ENCODE results near the gene PCSK2. TPM values are rescaled to one million over a fixed set of nuclear protein-coding genes. Genes with fewer than 3 reads are reported as not detected.

Gene PCSK2
- total RNA-seq, 1 experiment from 2014 or later, result not detected

GRCh38 chr20:17229256-17229655 lies 2.4 kb downstream of the PCSK2 start:
- no TSS peak for BruUV-seq (replicated peaks)
- Mint-ChIP-seq H3K27me3 (ENCODE audit: unreplicated experiment) (peaks cover 30% of the 10 kb centered on the region), H3K4me3 (ENCODE audit: low read depth, unreplicated experiment) (no peak overlapping the region), H3K27ac (ENCODE audit: unreplicated experiment) (no peak overlapping the region), H3K4me1 (ENCODE audit: low read depth, unreplicated experiment) (no peaks in the 10 kb centered on the region), H3K36me3 (ENCODE audit: insufficient read depth, unreplicated experiment) (no peaks in the 10 kb centered on the region), H3K9me3 (ENCODE audit: low read depth, unreplicated experiment) (no peaks in the 10 kb centered on the region)
- intact Hi-C loops (cut with micrococcal nuclease; ENCODE audit: unreplicated experiment), result no loop called here
- no peak for DNase-seq
- CTCF ChIA-PET, result no interaction called here
- TF ChIP-seq CTCF (IDR thresholded peaks at IDR 0.05; ENCODE audit: unreplicated experiment), result no peak

GRCh38 chr20:17233626-17234025 lies 6.8 kb downstream of the PCSK2 start:
- BruUV-seq (replicated peaks), result no TSS peak

GRCh38 chr20:17236766-17237165 lies 9.9 kb downstream of the PCSK2 start:
- intact Hi-C loops (cut with micrococcal nuclease; ENCODE audit: unreplicated experiment), result no loop called here
- peaks cover 18% of the 10 kb centered on the region for H3K27me3 Mint-ChIP-seq (ENCODE audit: unreplicated experiment)
- TF ChIP-seq CTCF (IDR thresholded peaks at IDR 0.05; ENCODE audit: unreplicated experiment), result no peak
- no peak overlapping the region for H3K27ac Mint-ChIP-seq (ENCODE audit: unreplicated experiment)
- H3K4me3 Mint-ChIP-seq (ENCODE audit: low read depth, unreplicated experiment), result no peak overlapping the region
- DNase-seq, result no peak
- H3K4me1 Mint-ChIP-seq (ENCODE audit: low read depth, unreplicated experiment), result no peaks in the 10 kb centered on the region
- H3K9me3 Mint-ChIP-seq (ENCODE audit: low read depth, unreplicated experiment), result no peaks in the 10 kb centered on the region
- CTCF ChIA-PET, result no interaction called here
- no peaks in the 10 kb centered on the region for H3K36me3 Mint-ChIP-seq (ENCODE audit: insufficient read depth, unreplicated experiment)
- BruUV-seq (replicated peaks), result no TSS peak

More at GRCh38 chr20:17233626-17234025, 6.8 kb downstream of the PCSK2 start:
- TF ChIP-seq CTCF (IDR thresholded peaks at IDR 0.05; ENCODE audit: unreplicated experiment), result no peak
- Mint-ChIP-seq H3K4me3 (ENCODE audit: low read depth, unreplicated experiment) (no peak overlapping the region), H3K27ac (ENCODE audit: unreplicated experiment) (no peak overlapping the region), H3K36me3 (ENCODE audit: insufficient read depth, unreplicated experiment) (no peaks in the 10 kb centered on the region), H3K27me3 (ENCODE audit: unreplicated experiment) (peaks cover 34% of the 10 kb centered on the region), H3K9me3 (ENCODE audit: low read depth, unreplicated experiment) (no peaks in the 10 kb centered on the region), H3K4me1 (ENCODE audit: low read depth, unreplicated experiment) (no peaks in the 10 kb centered on the region)
- no peak for DNase-seq
- CTCF ChIA-PET, result no interaction called here
- intact Hi-C loops (cut with micrococcal nuclease; ENCODE audit: unreplicated experiment), result no loop called here

GRCh38 chr20:17248224-17248623 lies 21.4 kb downstream of the PCSK2 start:
- H3K27ac Mint-ChIP-seq (ENCODE audit: unreplicated experiment), result no peak overlapping the region
- H3K36me3 Mint-ChIP-seq (ENCODE audit: insufficient read depth, unreplicated experiment), result no peaks in the 10 kb centered on the region
- peaks cover 26% of the 10 kb centered on the region for H3K27me3 Mint-ChIP-seq (ENCODE audit: unreplicated experiment)
- CTCF ChIA-PET, result no interaction called here
- no TSS peak for BruUV-seq (replicated peaks)
- no peaks in the 10 kb centered on the region for H3K4me1 Mint-ChIP-seq (ENCODE audit: low read depth, unreplicated experiment)
- no peaks in the 10 kb centered on the region for H3K9me3 Mint-ChIP-seq (ENCODE audit: low read depth, unreplicated experiment)
- intact Hi-C loops (cut with micrococcal nuclease; ENCODE audit: unreplicated experiment), result no loop called here
- no peak overlapping the region for H3K4me3 Mint-ChIP-seq (ENCODE audit: low read depth, unreplicated experiment)
- no peak for TF ChIP-seq CTCF (IDR thresholded peaks at IDR 0.05; ENCODE audit: unreplicated experiment)
- DNase-seq, result no peak
